ENCODE results near the gene EEF1AKMT4. TPM values are rescaled to one million over a fixed set of nuclear protein-coding genes. Genes with fewer than 3 reads are reported as not detected.

EEF1AKMT4 gene
- 7.3 and 9.6 TPM in 2 replicates for total RNA-seq (2014; rRNA removed; shearing (Covaris generic))

DNA sequence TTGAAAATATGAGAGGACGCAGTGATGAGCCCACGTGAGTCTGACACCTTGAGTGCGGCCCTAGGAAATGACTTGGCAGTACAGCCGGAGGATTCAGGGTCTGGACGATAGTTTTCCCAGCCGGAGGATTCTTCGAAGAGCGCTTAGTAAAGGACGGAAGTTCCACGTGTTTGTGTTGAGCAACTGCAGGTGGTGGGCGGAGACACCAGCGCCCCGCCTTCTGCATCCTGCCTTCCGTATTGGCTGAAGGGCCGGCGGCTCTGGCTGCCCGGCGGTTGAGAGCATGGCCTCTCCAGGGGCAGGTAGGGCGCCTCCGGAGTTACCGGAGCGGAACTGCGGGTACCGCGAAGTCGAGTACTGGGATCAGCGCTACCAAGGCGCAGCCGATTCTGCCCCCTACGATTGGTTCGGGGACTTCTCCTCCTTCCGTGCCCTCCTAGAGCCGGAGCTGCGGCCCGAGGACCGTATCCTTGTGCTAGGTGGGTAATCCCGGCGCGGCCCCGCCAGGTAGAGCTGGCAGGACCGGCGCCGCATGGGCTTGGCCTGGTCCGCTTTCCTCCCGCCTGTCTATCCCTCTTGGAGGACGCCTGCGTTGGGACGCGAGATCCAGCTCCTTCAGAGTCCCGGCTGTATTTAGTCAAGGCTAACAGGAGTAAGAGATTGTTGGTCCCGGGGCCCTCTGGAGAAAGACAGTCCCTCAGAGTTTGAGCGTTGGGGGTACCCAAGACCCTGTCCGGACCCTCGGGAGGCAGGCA is at the start of gene EEF1AKMT4:
Gene EEF1AKMT4 (plus strand): TSS at position 261 of the 755 bp plus-strand sequence. CDS start 23 bp downstream, at position 284.
- peak; percentile 97 for DNase-seq (ENCODE audit: low read depth)

DNA sequence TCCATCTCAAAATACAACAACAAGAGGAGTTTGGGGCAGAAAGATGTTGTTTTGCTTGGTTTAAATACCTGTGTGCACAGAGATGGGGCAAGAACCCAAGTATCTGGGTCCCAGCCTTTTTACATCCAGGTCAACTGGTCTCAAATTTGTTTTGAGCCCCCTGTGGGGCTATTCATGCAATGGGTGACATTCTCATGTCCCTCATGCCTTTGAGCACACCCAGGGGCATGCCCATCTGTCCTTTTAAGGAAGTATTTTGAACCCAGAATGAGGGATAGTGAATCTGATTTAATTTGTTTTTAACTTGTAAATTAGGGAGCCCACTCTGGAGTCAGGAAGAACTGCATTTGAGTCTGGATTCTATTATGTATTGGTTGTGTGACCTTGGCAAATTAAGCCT is 48.6 kb upstream of the EEF1AKMT4 start:
- no peak for DNase-seq (ENCODE audit: low read depth)

DNA sequence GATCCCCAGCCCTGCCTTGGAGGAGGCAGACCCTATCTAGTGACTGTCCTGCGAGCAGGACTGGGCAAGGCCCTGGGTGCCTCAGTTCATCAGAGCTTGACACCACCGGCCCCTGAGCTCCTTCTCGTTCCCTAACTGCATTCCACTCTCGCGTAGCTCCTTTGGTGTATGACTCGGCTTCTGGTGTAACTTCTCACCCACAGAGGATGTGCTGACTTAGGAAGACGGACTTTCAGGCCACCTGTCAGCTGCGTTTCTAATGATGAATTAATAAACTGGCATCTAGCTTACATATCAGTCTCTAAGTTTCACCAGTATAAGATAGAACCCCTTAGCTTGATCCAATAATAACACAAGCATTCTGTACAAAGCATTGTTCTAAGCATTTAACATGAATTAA is 45.9 kb upstream of the EEF1AKMT4 start:
- DNase-seq (ENCODE audit: low read depth), result no peak

DNA sequence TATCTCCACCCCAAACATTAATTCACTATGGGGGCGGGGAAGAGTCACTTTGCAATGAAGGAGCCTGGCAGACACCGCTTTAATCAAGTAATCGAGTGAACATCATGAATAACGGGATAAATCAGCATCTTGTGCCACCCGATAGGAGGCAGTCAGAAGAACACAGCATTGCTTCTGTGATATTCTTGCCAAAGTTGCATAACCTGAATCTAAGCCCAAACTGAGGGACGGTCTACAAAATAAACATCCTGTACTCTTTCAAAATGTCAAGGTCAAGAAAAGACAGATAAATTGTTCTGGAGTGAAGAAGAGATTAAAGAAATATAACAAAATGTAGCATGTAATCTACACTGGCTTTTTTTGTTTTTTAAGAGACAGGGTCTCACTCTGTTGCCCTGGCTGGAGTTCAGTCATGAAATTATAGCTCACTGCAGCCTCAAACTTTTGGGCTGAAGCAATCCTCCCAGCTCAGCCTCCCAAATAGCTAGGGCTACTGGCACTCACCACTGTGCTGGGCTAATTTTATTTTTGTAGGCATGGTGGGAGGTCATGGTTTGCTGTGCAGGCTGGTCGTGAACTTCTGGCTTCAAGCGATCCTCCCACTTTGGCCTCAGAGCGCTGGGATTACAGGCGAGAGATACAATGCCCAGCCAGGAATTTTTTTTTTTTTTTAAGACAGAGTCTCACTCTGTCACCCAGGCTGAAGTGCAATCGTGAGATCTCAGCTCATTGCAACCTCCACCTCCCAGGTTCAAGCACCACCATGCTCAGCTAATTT is 40.1 kb upstream of the EEF1AKMT4 start:
- DNase-seq (ENCODE audit: low read depth), result no peak

DNA sequence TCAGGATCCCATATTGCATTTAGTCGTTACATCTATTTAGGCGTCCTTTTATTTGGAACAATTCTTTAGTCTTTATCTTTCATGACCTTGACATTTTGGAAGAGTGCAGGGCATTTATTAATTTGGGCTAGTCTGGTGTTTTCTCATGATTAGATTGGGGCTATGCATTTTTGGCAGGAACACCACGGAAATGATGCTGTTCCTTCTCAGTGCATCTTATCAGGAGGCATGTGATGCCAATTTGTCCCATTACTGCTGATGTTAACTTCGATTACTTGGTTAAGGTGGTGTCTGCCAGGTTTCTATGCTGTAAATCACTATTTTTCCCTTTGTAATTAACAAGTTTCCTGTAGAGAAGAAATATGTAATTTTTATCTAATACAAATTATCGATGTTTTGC is 38.2 kb upstream of the EEF1AKMT4 start:
- no peak for DNase-seq (ENCODE audit: low read depth)

DNA sequence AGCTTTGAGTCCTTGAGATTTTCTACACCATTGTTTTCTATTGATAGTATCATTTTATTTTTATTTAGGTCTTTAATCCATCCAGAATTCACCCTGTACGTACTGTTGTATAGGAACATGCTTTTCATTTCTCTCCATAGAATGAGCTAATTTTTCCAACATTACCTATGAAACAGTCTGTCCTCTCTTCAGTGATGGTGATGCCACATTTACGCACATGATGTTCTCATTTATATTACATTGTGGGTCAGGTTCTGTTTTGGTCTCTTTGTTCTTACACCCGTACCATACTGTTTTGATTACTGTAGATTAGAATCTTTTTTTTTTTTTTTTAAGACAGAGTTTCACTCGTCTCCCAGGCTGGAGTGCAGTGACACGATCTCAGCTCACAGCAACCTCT is 37.8 kb upstream of the EEF1AKMT4 start:
- no peak for DNase-seq (ENCODE audit: low read depth)

DNA sequence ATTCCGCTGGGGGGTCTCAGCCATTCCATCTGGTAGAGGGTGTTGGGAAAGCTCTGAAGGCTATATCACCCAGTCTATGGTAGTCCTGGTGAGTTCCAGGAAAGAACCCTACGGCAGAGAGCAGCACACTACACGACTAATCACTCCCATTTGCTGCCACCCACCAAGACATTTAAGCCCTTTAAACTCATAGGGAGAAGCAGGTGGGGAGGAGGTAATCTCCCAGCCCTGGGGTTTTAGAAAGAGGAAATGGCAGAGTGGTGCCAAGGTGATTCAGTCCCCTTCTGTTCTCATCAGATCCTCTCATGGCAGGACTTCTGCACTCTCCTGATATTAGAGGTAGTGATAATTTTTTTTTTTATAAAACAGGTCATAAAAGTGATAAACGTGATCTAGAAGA is 30.7 kb upstream of the EEF1AKMT4 start:
- no peak for DNase-seq (ENCODE audit: low read depth)

DNA sequence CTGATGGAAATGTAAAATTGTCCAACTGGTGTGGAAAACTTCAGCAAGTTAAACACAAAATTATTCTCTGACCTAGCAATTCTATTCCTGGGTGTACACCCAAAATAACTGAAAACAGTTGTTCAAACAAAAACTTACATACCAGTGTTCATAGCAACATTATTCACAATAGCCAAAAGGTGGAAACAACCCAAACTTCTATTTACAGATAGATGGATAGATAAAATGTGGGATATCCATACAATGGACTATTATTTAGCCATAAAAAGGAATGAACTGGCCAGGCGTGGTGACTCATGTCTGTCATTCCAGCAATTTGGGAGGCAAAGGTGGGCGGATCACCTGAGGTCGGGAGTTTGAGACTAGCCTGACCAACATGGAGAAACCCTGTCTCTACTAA is 27.0 kb upstream of the EEF1AKMT4 start:
- DNase-seq (ENCODE audit: low read depth), result no peak

DNA sequence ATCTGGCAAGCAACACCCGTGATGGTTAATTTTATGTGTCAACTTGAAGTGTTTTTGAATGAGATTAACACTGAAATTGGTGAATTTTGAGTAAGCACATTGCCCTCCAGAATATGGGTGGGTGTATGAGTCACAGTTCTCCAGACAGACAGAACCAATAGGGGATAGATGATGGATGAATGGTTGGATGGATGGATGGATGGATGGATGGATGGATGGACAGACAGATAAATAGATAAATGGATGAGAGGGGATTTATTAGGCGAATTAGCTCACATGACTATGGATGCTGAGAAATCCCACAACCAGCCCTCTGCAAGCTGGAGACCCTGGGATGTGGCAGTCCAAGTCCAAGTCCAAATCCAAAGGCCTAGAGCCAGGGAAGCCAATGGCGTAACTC is 25.5 kb upstream of the EEF1AKMT4 start:
- no peak for DNase-seq (ENCODE audit: low read depth)

DNA sequence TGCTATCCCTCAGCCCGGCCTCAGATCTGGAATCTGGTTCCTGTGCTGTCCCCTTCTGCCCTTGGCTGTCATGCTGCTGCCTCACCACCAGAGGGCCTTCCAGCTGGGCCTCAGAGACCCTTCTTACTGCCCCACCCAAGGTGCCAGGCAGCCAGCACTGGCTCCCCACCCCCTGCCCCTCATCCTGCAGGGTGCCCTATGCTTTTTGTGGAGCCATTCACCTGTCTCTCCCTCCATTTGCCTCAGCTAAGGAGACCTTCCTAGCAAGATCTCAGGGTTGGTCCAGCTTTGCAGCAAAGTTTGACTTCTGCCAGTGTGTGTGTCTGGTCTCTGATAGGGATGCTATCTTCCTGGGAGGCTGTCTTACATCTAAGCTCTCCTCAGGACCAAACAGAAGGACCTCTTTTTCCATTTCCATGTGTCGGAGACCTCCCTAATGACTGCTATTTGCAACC is 22.0 kb upstream of the EEF1AKMT4 start:
- peak; percentile 20 for DNase-seq (ENCODE audit: low read depth)

DNA sequence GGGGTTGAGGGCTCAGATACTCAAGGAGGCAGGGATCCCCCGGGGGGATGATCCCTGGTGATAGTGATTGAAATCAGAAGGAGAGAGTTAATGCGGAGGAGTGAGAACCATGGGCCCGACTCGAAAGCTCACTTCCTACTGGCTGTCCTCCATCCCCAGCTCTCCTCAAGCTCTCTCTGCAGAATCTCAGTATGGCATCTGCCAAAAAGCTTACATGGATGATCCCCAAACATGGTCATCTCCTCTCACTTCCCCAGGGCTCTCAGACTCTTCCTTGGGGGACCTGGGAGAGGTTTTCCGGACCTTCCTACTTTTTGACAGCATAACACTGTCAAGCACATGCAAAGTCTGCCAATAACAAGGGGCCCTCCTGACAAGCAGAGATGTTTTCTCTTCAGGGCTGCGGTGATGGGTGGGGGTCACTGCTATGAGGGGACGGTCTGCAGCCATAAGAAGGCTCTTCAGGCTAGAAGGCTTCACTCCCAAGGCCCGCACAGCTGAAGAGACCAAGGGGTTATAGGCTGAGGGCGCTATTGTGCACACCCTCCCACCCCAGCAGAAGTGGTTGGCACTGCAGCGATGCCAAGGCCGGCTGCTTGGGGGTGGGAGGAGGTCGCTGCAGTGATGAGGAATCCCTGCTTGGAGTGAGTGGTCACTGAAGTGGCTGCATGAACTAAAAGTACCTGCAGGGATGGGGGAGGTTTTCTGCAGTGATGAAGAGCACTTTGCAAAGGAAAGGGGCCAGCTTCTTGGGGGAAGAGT is 20.9 kb upstream of the EEF1AKMT4 start:
- no peak for DNase-seq (ENCODE audit: low read depth)

DNA sequence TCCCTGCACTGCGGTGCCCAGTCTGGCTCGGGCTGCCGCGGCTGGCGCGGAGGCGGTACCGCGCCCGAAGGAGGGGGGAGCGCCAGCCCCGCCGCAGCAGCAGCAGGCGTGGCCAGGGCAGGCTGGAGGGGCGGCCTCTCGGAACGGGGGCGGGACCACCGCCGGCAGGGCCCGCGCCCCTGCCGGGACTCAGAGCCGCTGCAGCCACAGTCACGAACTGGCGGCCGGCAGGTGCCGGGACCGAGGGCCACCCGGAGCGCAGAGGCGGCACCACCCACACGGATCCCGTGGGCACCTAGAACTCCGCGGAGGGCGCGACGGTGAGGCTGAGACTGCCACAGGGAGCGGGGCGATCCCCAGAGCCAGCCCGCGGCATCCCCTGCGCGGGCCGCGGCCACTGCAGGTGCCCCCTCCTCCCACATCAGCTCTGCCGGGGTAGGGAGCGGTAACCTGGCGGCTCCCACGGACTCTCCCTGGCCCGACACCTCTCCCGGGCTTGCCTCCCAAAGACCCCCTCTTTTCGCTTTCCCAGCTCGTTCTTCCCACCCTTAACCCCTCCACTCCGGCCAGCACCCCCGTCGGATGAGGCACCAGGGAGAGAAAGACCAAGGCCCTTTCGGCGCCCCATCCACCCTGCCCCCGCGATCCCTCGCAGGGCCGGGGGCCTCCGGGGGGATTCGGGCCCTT is 19.9 kb upstream of the EEF1AKMT4 start, which contains the start of gene VWA5B2:
Gene VWA5B2 (plus strand): TSS at position 192 of the 687 bp plus-strand sequence. CDS start 944 bp downstream, outside the sequence.
- DNase-seq (ENCODE audit: low read depth), result peak; percentile 59

DNA sequence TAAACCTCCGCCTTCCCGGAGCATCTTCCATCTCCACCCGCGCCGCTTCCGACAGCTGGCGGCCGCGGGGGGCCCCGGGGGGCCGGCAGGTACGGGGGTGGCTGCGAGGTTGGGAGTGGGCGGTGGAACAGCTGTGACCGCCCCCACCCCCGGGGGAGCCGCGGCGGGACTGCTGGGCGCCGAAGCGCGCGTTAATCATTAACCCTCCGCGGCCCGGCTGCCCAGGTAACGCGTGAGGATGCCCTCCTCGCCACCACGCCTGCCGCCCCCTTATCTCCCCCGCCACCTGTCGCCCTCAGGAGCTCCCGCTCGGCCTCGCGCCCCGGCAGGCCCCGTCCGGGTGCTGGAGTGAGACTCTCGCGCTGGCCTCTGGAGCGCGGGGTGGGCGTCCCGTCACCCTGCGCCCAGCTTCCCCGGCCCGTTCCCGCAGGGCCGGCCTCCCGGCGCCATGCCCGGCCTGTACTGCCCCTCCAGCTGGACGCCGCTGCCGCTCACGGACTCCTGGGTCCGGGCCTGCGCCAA is 19.3 kb upstream of the EEF1AKMT4 start:
- no peak for DNase-seq (ENCODE audit: low read depth)

DNA sequence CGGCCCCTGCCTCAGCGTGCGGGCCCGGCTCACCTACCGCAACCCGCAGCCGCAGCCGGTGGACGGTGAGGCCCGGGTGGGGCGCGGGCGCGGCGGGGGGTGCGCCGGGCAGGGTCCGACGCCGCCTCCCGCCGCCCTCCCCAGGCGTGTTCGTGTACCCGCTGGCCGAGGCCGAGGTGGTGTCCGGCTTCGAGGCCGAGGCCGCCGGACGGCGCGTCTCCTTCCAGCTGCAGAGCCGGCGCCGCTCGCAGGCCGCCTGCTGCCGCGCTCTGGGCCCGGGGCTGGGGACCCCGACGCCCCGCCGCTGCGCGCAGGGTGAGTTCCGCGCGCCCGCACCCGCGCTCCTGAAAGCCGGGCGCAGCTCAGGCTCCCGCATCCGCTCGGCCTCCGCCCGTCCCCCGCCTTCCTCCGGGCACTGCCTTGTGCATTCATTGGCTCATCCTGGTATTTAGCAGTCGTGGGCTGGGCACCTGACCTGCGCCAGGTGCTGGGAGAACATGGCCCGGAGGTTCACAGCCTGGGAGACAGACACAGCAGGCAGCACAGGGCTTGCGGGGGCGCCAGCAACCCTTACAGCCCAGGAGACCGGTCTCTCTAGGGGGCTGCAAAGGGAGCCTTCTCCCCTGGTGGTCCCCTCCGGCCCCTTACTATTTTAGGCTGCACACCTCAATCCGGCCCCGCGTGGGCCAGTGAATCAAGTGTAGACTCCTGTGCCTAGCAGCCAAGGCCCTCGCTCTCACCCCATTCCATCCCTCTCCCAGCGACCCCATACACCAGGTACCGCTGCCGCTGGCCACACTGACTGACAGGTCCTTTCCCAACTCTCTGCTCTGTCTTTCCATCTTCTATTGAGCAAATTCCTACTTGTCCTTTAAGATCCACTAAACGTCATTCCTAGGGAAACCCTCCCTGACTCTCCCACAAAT is 18.6 kb upstream of the EEF1AKMT4 start:
- no peak for DNase-seq (ENCODE audit: low read depth)

DNA sequence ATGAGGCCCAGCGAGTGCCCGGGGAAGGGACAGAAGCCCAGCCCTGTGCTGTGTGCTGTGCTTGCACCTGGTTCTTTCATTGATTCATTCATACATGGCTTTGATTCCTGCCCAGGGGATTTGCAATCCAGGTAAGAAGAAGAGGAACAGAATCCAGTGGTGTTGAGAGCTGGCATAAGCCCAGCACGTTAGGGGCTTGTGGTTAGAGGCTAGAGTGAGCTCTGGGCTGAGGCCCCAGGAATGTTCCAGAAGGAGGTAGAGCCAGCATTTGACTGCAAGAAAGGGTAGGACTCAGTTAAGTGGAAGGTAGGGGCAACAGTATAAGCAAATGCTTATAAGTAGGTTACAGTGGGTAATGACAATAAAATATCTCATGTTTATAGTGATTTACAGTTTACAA is 17.8 kb upstream of the EEF1AKMT4 start:
- no peak for DNase-seq (ENCODE audit: low read depth)

DNA sequence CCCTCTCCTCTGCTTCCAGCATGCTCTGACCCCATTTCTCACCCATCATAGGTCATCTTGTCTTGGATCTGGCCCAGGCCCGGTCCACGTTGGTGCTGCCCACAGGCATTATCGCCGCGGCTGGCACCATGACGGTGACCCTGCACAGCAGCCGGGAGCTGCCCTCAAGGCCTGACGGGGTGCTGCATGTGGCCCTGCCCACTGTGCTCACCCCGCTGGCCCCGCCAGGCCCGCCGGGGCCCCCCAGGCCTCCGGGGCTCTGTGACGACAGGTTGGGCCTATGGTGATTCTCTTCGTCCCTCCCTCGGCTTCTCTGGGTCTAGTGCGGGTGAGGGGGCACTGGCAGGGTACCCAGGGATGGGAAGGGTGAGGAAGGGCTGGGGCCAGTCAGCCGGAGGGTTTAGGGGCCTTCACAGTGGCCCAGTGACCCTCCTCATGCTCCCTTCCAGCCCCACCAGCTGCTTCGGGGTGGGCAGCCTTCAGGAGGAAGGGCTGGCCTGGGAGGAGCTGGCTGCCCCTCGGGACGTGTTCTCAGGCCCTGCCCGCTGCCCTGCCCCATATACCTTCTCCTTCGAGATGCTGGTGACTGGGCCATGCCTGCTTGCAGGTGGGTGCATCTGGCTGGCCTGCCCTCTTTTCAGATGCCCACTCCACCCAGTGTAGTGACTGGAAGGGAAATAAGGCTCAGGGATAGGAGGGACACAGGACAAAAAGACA is 16.2 kb upstream of the EEF1AKMT4 start:
- DNase-seq (ENCODE audit: low read depth), result no peak

DNA sequence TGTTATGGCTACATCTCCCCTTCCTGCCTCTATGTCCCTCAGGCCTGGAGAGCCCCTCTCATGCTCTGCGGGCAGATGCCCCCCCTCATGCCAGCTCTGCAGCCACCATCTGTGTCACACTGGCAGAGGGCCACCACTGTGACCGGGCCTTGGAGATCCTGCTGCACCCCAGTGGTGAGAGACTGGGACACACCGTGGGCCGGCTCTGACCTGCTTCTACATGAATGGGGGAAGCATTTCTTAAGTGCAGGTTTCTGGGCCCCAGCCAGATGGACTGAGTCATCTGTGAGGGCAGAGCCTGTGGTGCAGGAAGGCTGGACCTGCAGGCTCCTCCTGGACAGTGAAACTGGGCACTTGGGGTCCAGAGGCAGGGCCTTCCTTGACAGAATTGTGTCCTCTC is 15.2 kb upstream of the EEF1AKMT4 start:
- peak; percentile 83 for DNase-seq (ENCODE audit: low read depth)

DNA sequence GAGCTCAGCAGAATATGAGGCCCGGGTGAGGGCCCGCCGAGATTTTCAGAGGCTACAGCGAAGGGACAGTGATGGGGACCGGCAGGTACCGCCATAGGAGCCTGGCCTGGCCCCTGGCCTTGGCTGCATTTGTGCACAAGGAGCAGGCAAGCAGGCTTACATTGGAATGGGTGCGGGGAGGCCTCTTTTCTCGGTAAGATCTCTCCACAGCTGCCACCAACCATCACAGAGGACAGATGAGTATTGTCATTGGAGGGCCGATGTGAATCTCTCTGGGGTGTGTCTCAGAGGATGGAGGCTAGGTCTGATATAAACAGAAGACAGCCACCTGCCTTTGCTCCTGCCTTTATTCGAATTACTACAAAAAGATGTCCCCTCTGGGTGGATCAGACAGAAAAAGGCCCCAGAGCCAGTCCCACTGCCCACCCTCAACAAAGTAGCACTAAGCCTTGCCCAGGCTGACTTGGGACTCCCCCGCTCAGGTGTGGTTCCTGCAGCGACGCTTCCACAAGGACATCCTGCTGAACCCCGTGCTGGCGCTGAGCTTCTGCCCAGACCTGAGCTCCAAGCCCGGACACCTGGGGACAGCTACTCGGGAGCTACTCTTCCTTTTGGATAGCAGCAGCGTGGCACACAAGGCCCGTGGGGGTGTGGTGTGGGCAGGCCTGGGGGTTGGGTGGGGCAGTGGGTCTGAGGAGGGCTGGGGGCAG is 14.6 kb upstream of the EEF1AKMT4 start:
- no peak for DNase-seq (ENCODE audit: low read depth)
